Caco-2 (cell line): Measurements from ENCODE around the gene NFATC2. TPM values are rescaled to one million over a fixed set of nuclear protein-coding genes. Genes with fewer than 3 reads are reported as not detected.

Source experiments
- BruUV-seq: library from RNA; stranded (reverse); fragments of 400-500 nt; replicated peaks from 2 replicates; lab custom pipeline; 2021; lab: Mats Ljungman, UMichigan
- CTCF ChIA-PET: fragments of 300-600 bp; sonication (Branson Sonifier 250); formaldehyde crosslinking; loops from one replicate; lab custom pipeline; 2022; ENCODE audit warnings: antibody characterized with exemption; lab: Charles Lee
- POLR2A ChIA-PET: fragments of 300-600 bp; sonication (Branson Sonifier 250); formaldehyde crosslinking; loops from one replicate; lab custom pipeline; 2022; ENCODE audit warnings: antibody characterized with exemption; lab: Charles Lee
- DNase-seq, 2 experiments: peaks; one replicate each; pipeline versions ENCODE4 v3.0.0 to v3.0.0-alpha.2; 2020 to 2022
- H3K27me3 ChIP-seq: replicated peaks from 2 replicates; pipeline ENCODE4 v1.6.0; 2011; ENCODE audit warnings: low read length; ENCODE audit not compliant: control insufficient read depth, insufficient read depth
- H3K36me3 ChIP-seq: 2 replicates; pipeline ENCODE4 v1.5.1; 2011; ENCODE audit warnings: low read length; ENCODE audit not compliant: control insufficient read depth, insufficient read depth
- H3K4me1 ChIP-seq: fragments of 250-450 bp; sonication (Bioruptor Pico); 2 replicates; pipeline ENCODE4 v1.5.1; 2020; ENCODE audit warnings: mild to moderate bottlenecking
- H3K4me3 ChIP-seq: 2 replicates; pipeline ENCODE4 v1.5.1; 2011; ENCODE audit warnings: low read depth, mild to moderate bottlenecking, control low read depth, low read length
- H3K9me3 ChIP-seq: fragments of 250-450 bp; sonication (Bioruptor Pico); 2 replicates; pipeline ENCODE4 v1.5.1; 2020; ENCODE audit warnings: mild to moderate bottlenecking, moderate library complexity
- H3K27ac Mint-ChIP-seq: one replicate; pipeline ENCODE4 v1.8.0; 2022; ENCODE audit warnings: mixed read lengths; ENCODE audit not compliant: unreplicated experiment
- H3K27me3 Mint-ChIP-seq: one replicate; pipeline ENCODE4 v1.8.0; 2022; ENCODE audit warnings: mixed read lengths; ENCODE audit not compliant: insufficient read depth, unreplicated experiment
- H3K36me3 Mint-ChIP-seq: one replicate; pipeline ENCODE4 v1.8.0; 2022; ENCODE audit warnings: mild to moderate bottlenecking, mixed read lengths; ENCODE audit not compliant: insufficient read depth, unreplicated experiment
- H3K4me1 Mint-ChIP-seq: one replicate; pipeline ENCODE4 v1.8.0; 2022; ENCODE audit warnings: low read depth, mixed read lengths; ENCODE audit not compliant: unreplicated experiment
- H3K4me3 Mint-ChIP-seq: one replicate; pipeline ENCODE4 v1.8.0; 2022; ENCODE audit warnings: mild to moderate bottlenecking, moderate library complexity, mixed read lengths; ENCODE audit not compliant: unreplicated experiment
- H3K9me3 Mint-ChIP-seq: one replicate; pipeline ENCODE4 v1.8.0; 2022; ENCODE audit warnings: mixed read lengths; ENCODE audit not compliant: unreplicated experiment
- CTCF ChIP-seq, 2 experiments: fragments of 200-600 bp in 1 of 2; IDR thresholded peaks; 1 replicate in 1 of 2; 2 replicates in 1 of 2; pipeline versions ENCODE4 v1.5.1 to v1.8.0; 2011 to 2022; ENCODE audit warnings: antibody characterized with exemption in 1 of 2, control low read depth in 1 of 2, inconsistent platforms in 1 of 2, low read depth in 1 of 2, low read length in 1 of 2, mild to moderate bottlenecking in 1 of 2, moderate library complexity in 1 of 2; ENCODE audit not compliant: insufficient read depth in 1 of 2, severe bottlenecking in 1 of 2, unreplicated experiment in 1 of 2
- intact Hi-C: fragments of 100-400 bp; cut with micrococcal nuclease; formaldehyde crosslinking; loops from one replicate; pipeline ENCODE4 v1.10.0; 2022; ENCODE audit not compliant: unreplicated experiment
- total RNA-seq: library from RNA; stranded (reverse); gene quantifications from 2 replicates; pipeline ENCODE4 v1.2.3, GENCODE V29; 2022

The NFATC2 gene
- total RNA-seq, 1 experiment from 2014 or later, result 20.8 TPM

- H3K9me3 Mint-ChIP-seq, result no peaks in the 10 kb centered on the region
- POLR2A ChIA-PET, result no interaction called here
- DNase-seq, result peak in 1 of 2 experiments; percentile 70
- intact Hi-C loops, result no loop called here
- H3K4me3 Mint-ChIP-seq, result no peak overlapping the region
- CTCF ChIA-PET, result interaction anchor here (0.7 kb wide), 1 partner anchor 58 kb away, joined by 4 read pairs; no protein-coding TSS in a partner anchor
- BruUV-seq, result no TSS peak
- no peak for TF ChIP-seq CTCF (IDR thresholded peaks at IDR 0.05; ENCODE audit: insufficient read depth in 1 of 2, low read depth in 1 of 2, low read length in 1 of 2, severe bottlenecking in 1 of 2, unreplicated experiment in 1 of 2)
- no peaks in the 10 kb centered on the region for H3K9me3 ChIP-seq
- no peaks in the 10 kb centered on the region for H3K36me3 Mint-ChIP-seq
- peaks cover 14% of the 10 kb centered on the region for H3K4me1 ChIP-seq
- H3K4me3 ChIP-seq, result no peak overlapping the region
- no peaks in the 10 kb centered on the region for H3K27me3 Mint-ChIP-seq
- H3K4me1 Mint-ChIP-seq, result peaks cover 19% of the 10 kb centered on the region
- no peaks in the 10 kb centered on the region for H3K36me3 ChIP-seq
- no peaks in the 10 kb centered on the region for H3K27me3 ChIP-seq
- H3K27ac Mint-ChIP-seq, result no peak overlapping the region
Observed at GRCh38 chr20:51495921-51496545, 46.5 kb downstream of the NFATC2 start.

DNA sequence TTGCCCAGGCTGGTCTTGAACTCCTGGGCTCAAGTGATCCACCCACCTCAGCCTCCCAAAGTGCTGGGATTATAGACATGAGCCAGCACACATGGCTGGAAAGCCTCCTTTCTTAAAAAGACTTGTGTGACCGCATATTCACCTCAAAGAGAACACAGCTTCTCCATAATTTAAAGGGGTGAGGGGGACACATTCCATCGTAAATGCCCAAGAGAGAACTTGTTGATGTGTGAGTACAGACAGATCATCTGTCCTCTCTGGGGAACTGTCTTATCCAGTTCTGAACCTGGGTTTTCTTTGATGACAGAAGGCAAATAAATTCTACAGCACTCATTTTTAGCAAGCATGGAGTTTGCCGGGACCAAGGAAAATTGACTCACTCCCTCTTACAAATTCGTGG lies 47.2 kb downstream of the NFATC2 start:
- Histone ChIP-seq H3K27me3 (no peaks in the 10 kb centered on the region), H3K36me3 (no peaks in the 10 kb centered on the region), H3K4me1 (peaks cover 14% of the 10 kb centered on the region), H3K4me3 (no peak overlapping the region), H3K9me3 (no peaks in the 10 kb centered on the region)
- BruUV-seq, result no TSS peak
- Mint-ChIP-seq H3K4me1 (peaks cover 19% of the 10 kb centered on the region), H3K27ac (no peak overlapping the region), H3K9me3 (no peaks in the 10 kb centered on the region), H3K27me3 (no peaks in the 10 kb centered on the region), H3K36me3 (no peaks in the 10 kb centered on the region), H3K4me3 (no peak overlapping the region)
- CTCF ChIA-PET, result interaction anchor here (0.6 kb wide), 1 partner anchor 1316 kb away, joined by 11 read pairs; no protein-coding TSS in a partner anchor
- POLR2A ChIA-PET, result no interaction called here
- intact Hi-C loops, result no loop called here
- TF ChIP-seq CTCF (IDR thresholded peaks at IDR 0.05; ENCODE audit: insufficient read depth in 1 of 2, low read depth in 1 of 2, low read length in 1 of 2, severe bottlenecking in 1 of 2, unreplicated experiment in 1 of 2), result no peak
- DNase-seq, result no peak

- Mint-ChIP-seq H3K4me3 (no peak overlapping the region), H3K27ac (no peak overlapping the region), H3K4me1 (peaks cover 19% of the 10 kb centered on the region), H3K27me3 (no peaks in the 10 kb centered on the region), H3K9me3 (no peaks in the 10 kb centered on the region), H3K36me3 (no peaks in the 10 kb centered on the region)
- ChIA-PET CTCF (interaction anchor here (0.6 kb wide), 1 partner anchor 1315 kb away, joined by 11 read pairs; no protein-coding TSS in a partner anchor), POLR2A (interaction anchor here (0.9 kb wide), 1 partner anchor 13 kb away, joined by 3 read pairs; no protein-coding TSS in a partner anchor)
- no peaks in the 10 kb centered on the region for H3K36me3 ChIP-seq
- no peak for TF ChIP-seq CTCF (IDR thresholded peaks at IDR 0.05; ENCODE audit: insufficient read depth in 1 of 2, low read depth in 1 of 2, low read length in 1 of 2, severe bottlenecking in 1 of 2, unreplicated experiment in 1 of 2)
- no peak overlapping the region for H3K4me3 ChIP-seq
- peaks cover 14% of the 10 kb centered on the region for H3K4me1 ChIP-seq
- BruUV-seq, result no TSS peak
- no peak for DNase-seq
- no peaks in the 10 kb centered on the region for H3K9me3 ChIP-seq
- intact Hi-C loops, result no loop called here
- no peaks in the 10 kb centered on the region for H3K27me3 ChIP-seq
Observed at GRCh38 chr20:51494241-51495110, 48.0 kb downstream of the NFATC2 start.
